Jurkat, Clone E6-1 (cell line): ENCODE data around the gene IGSF10.
A peak's percentile ranks its signal among the peaks of the same experiment; 100 is the strongest.

ENCODE experiments used
- DNase-seq: peaks from one replicate; pipeline ENCODE4 v3.0.0-alpha.2; 2011; ENCODE audit warnings: low read depth, low spot score
- H3K4me3 ChIP-seq: 2 replicates; pipeline ENCODE4 v1.5.1; 2011; ENCODE audit warnings: mild to moderate bottlenecking, low read length, control low read depth, moderate library complexity

The IGSF10 gene

GRCh38 chr3:151430821-151431484, 29.9 kb downstream of the IGSF10 start:
- no peak overlapping the region for H3K4me3 ChIP-seq
- no peak for DNase-seq

DNA sequence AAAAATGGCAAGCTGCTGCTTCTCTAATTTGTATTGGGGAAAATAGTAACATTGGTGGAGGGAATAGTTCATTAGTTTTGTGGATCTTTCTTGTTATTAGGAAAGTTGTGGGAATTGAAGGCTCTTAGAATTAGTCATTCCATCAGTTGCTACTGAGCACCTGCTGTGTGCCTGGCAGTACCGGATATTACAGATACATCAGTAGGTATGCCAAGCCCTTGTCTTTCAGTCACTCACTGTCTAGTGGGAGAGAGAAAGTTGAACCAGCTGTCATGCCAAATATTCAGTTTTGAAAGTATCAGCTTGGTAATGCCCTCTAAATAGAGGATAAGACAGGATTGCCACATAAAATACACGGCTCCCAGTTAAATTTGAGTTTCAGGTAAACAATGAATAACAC, 32.5 kb downstream of the IGSF10 start:
- no peak overlapping the region for H3K4me3 ChIP-seq
- DNase-seq: no peak

DNA sequence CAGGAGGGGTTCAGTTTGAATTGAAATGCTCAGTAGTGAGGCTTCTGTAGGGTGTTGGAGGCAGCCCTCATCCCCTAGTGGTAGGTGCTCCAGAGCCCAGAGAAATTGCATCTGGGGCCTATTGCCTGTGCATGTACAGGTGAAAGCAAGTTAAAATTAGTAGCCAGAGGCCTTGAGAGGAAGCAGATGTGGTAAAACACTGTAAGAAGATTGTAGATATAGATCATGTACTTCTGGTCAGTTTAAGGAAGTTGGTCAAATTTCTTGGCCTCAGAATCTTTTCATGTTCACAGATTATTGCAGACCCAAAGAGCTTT, 34.6 kb downstream of the IGSF10 start:
- no peak overlapping the region for H3K4me3 ChIP-seq
- DNase-seq: no peak

GRCh38 chr3:151425627-151426340, 35.1 kb downstream of the IGSF10 start:
- no peak overlapping the region for H3K4me3 ChIP-seq
- DNase-seq: no peak

DNA sequence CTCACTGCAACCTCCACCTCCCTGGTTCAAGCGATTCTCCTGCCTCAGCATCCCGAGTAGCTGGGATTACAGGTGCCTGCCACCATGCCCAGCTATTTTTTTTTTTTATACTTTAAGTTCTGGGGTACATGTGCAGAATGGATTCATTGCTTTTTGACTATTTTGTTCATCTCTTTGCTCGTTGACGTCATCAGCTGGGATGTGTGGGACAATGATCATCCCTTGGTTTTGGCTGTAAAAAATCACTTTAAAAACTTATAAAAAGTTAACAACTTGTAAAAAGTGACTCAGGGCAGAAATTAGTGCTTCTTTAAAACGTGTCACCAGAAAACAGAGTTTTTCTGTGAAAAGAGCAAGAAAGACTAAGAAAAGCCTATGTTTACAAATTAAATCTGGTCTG, 37.8 kb downstream of the IGSF10 start:
- no peak overlapping the region for H3K4me3 ChIP-seq
- no peak for DNase-seq

DNA sequence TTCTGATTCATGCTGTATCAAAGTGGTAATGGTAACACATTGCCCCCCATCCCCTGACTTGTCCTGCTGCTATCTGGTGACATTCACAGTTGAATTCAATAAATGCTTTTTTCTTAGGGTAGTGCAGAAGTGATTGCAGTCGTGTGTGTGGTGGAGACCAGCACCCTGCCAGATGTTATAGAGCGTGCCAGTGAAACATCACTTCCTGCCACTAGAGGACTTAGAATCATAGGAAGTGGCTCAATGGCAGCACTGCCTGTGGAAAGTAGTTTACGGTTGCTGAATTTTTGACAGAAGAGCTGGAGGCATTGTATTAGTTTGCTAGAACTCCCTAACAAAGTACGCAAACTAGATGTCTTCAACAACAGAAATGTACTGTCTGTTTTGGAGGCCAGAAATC, 38.9 kb downstream of the IGSF10 start:
- H3K4me3 ChIP-seq: no peak overlapping the region
- DNase-seq: peak; percentile 42

GRCh38 chr3:151419806-151420205, 41.1 kb downstream of the IGSF10 start:
- no peak overlapping the region for H3K4me3 ChIP-seq
- DNase-seq: no peak

DNA sequence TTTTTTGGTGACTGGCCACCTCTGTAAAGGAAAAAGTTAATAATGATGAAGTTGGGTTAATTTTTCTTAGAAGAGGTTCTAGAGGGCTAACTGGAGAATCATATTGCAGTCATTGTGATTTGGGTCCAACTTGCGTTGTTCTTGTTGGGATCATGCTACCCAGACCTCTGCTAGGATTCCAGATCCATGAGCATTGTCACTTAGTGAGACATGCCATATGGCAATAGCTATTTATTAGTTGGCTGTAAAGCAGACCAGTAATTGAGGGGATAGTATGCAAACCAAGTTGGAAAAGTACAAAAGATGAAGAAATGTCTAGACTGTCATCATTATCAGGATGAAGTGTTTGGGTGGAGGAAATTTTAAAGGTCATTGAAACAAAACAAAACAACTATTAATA, 45.6 kb downstream of the IGSF10 start:
- DNase-seq: no peak
- H3K4me3 ChIP-seq: no peak overlapping the region

GRCh38 chr3:151412989-151413388, 47.9 kb downstream of the IGSF10 start:
- no peak for DNase-seq
- H3K4me3 ChIP-seq: no peak overlapping the region
